Measurements from ENCODE around the gene TTLL13. TPM values are rescaled to one million over a fixed set of nuclear protein-coding genes. Genes with fewer than 3 reads are reported as not detected.

Gene TTLL13
- total and polyA plus RNA-seq, 2 of the 8 experiments (the other 6 are each of a cell fraction or from before 2014, with no cell fraction given), result 0.03 TPM; not detected in 1

DNA sequence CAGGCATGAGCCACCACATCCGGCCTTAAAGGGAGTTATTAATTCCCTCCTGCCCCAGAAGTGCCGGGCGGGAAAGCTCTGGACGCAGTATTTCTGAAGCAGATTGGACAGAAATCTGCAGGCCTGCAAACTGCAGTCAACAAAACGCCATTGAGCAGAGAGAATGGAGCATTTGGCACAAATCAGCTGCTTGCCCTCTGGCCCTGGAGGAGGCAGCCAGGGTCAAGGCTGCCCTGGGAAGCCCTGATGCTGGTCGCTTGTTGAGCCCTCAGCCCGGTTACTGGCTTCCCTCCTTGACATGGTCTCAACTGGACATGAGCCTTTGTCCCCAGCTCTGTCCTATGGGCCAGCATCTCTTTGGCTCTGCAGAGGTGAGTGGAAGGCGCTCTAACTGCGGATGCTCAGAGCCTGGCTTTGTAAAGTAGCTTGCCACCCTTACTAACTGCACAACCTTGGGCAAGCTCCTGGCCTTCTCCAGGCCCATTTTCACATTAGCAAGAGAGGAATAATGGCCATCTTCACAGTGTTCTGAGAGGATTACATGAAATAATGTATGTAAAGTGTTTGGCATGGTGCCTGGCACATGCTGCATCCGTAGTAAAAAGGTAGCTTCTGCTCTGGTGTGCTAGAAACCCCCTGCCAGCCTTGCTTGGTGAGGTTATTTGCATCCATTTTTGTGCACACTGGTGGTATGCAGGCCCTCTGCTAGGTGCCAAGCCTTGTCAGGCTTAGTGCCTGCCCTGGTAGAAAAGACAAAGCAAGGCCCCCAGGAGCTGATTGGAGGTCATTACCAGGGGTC is 44.1 kb upstream of the TTLL13 start:
- WGBS, 2 experiments (ENCODE audit: extremely low coverage in 1 of 2, insufficient coverage in 1 of 2, insufficient read length in 1 of 2, insufficient replicate concordance in 2 of 2, low coverage in 1 of 2, low lambda C conversion rate in 2 of 2, missing lambda C conversion rate in 1 of 2), result 84% methylated on average over 10 of the region's 10 CpGs; no CpG with 5 or more reads in 1 of the 2 experiments
- Histone ChIP-seq H3K23ac (ENCODE audit: insufficient read length) (no peak overlapping the region), H4K91ac (replicated peaks; ENCODE audit: insufficient read length, low read length) (no peak overlapping the region), H3K56ac (replicated peaks; ENCODE audit: insufficient read length, low read depth, low read length) (no peak overlapping the region), H2BK120ac (replicated peaks; ENCODE audit: low read depth, low read length) (no peak overlapping the region), H3K36me3 (ENCODE audit: control insufficient read depth in 2 of 4, insufficient read depth in 4 of 4, low read length in 3 of 4) (peaks cover 0 to 3% (median 2%) of the 10 kb centered on the region in 4 experiments; a peak in 4 of 8 replicates), H2BK12ac (ENCODE audit: low read depth, low read length) (no peak overlapping the region), H3K79me2 (ENCODE audit: control insufficient read depth in 1 of 2, insufficient read depth in 2 of 2, low read length in 2 of 2) (peaks cover 9 to 62% of the 10 kb centered on the region in 2 experiments), H3K18ac (ENCODE audit: extremely low read depth, low read length) (no peak overlapping the region), H3K14ac (ENCODE audit: insufficient read length) (no peak overlapping the region), H3K4me1 (replicated peaks in 1 of 4; ENCODE audit: control insufficient read depth in 3 of 4, insufficient read depth in 4 of 4, low read length in 3 of 4) (peaks cover 0 to 19% (median 7%) of the 10 kb centered on the region in 4 experiments; a peak in 5 of 7 replicates), H2BK5ac (ENCODE audit: low read depth, low read length) (no peak overlapping the region), H3K4me3 (ENCODE audit: extremely low read depth in 1 of 4, insufficient read depth in 2 of 4, low read depth in 3 of 4, low read length in 4 of 4) (no peak overlapping the region), H3K27me3 (replicated peaks in 1 of 4; ENCODE audit: control insufficient read depth in 3 of 4, extremely low read depth in 1 of 4, insufficient read depth in 3 of 4, low read length in 3 of 4) (no peaks in the 10 kb centered on the region), H3K27ac (ENCODE audit: low read depth, low read length) (no peak overlapping the region), H2BK15ac (ENCODE audit: low read length) (no peak overlapping the region), H3K9me3 (ENCODE audit: insufficient read depth in 2 of 2, low read depth in 1 of 2, low read length in 1 of 2) (no peaks in the 10 kb centered on the region), H3K9ac (replicated peaks in 1 of 4; ENCODE audit: extremely low read depth in 1 of 4, low read depth in 3 of 4, low read length in 3 of 4) (no peak overlapping the region), H3K4me2 (ENCODE audit: insufficient read depth in 1 of 2, low read depth in 2 of 2, low read length in 2 of 2) (no peak overlapping the region; a peak in 1 of 4 replicates), H2AK5ac (ENCODE audit: low read depth, low read length) (no peak overlapping the region), H4K20me1 (replicated peaks in 1 of 2; ENCODE audit: control insufficient read depth in 1 of 2, insufficient read depth in 2 of 2, low read length in 2 of 2) (peaks cover 6 to 29% of the 10 kb centered on the region in 2 experiments), H3K79me1 (ENCODE audit: low read depth, low read length) (peaks cover 18% of the 10 kb centered on the region), H2BK20ac (ENCODE audit: low read length) (no peak overlapping the region), H3K23me2 (ENCODE audit: low read depth, low read length) (peaks cover 16% of the 10 kb centered on the region), H2AFZ (ENCODE audit: low read length) (no peak overlapping the region), H3K4ac (replicated peaks; ENCODE audit: insufficient read length, low read depth, low read length) (no peak overlapping the region), H4K5ac (ENCODE audit: insufficient read length, low read depth, low read length) (no peak overlapping the region), H4K8ac (ENCODE audit: extremely low read depth, insufficient read depth, low read length) (no peak overlapping the region)
- FAIRE-seq (no peak), DNase-seq (ENCODE audit: low read depth in 1 of 2, low spot score in 2 of 2) (no peak)
- CTCF ChIA-PET (ENCODE audit: partially characterized antibody), result interaction anchor here (0.6 to 12.6 kb wide), 7 partner anchors 12 to 352 kb away, joined by 3 to 182 read pairs (median 3); no protein-coding TSS in a partner anchor
- POLR2A ChIA-PET (ENCODE audit: partially characterized antibody), result interaction anchor here (1.3 to 2.0 kb wide), 2 partner anchors 9 to 14 kb away, joined by 3 to 5 read pairs; no protein-coding TSS in a partner anchor
- TF ChIP-seq JUND (IDR thresholded peaks at IDR 0.05; ENCODE audit: low read length) (no peak), TAF7 (optimal IDR thresholded peaks at IDR 0.05; ENCODE audit: borderline replicate concordance, low read depth, low read length) (no peak), ASH2L (IDR thresholded peaks at IDR 0.05; ENCODE audit: low read length) (no peak), CTBP2 (IDR thresholded peaks at IDR 0.05; ENCODE audit: borderline replicate concordance, insufficient read depth, insufficient read length, low read length) (no peak), SIRT6 (IDR thresholded peaks at IDR 0.05; ENCODE audit: low read length) (no peak), HDAC2 (IDR thresholded peaks at IDR 0.05; ENCODE audit: borderline replicate concordance in 1 of 2, low read depth in 2 of 2, low read length in 2 of 2) (no peak), POLR2A (IDR thresholded peaks at IDR 0.05; ENCODE audit: control extremely low read depth in 1 of 2, low read depth in 2 of 2, low read length in 2 of 2) (no peak), SP4 (IDR thresholded peaks at IDR 0.05; ENCODE audit: low read length) (no peak), ATF2 (IDR thresholded peaks at IDR 0.05; ENCODE audit: low read length) (no peak), HDAC6 (IDR thresholded peaks at IDR 0.05; ENCODE audit: low read depth, low read length) (no peak), FOSL1 (IDR thresholded peaks at IDR 0.05; ENCODE audit: insufficient read depth, low read depth, low read length) (no peak)
